Stimulated activated CD8-positive, alpha-beta memory T cell treated with anti-CD3 and anti-CD28 coated beads, Interleukin-4, amount 100 ng/mL, for 4 hours (primary cell): ENCODE measurements around the gene MED17.

Source experiments
- DNase-seq, 2 donors: peaks; one replicate each; pipeline ENCODE4 v3.0.0-alpha.2; 2020; ENCODE audit warnings: low read depth in 2 of 2, low spot score in 1 of 2

The MED17 gene

GRCh38 chr11:93846411-93846810, 62.3 kb downstream of the MED17 start:
- no peak for DNase-seq

GRCh38 chr11:93849201-93849600, 65.1 kb downstream of the MED17 start:
- no peak for DNase-seq

GRCh38 chr11:93849751-93850593, 65.9 kb downstream of the MED17 start:
- DNase-seq: no peak

- no peak for DNase-seq
These were observed 66.5 kb downstream of the MED17 start, which contains the start of gene VSTM5 for GRCh38 chr11:93850594-93851018. Gene VSTM5, minus strand, starts transcription at chr11:93850618. Its CDS starts 116 bp downstream, at chr11:93850502.

- no peak for DNase-seq
These were observed 68.2 kb downstream of the MED17 start for GRCh38 chr11:93852242-93852641.

GRCh38 chr11:93857413-93858120, 73.5 kb downstream of the MED17 start:
- no peak for DNase-seq

GRCh38 chr11:93858121-93858775, 74.2 kb downstream of the MED17 start:
- no peak for DNase-seq

- no peak for DNase-seq
These were observed 77.7 kb downstream of the MED17 start for GRCh38 chr11:93861808-93862207.
